WTC11 (cell line): ENCODE results near the gene BCAS3. TPM values are rescaled to one million over a fixed set of nuclear protein-coding genes. Genes with fewer than 3 reads are reported as not detected.

Experiments used
- ATAC-seq: fragments of 200-7000 bp; cut with Tn5 transposase; 2 replicates; pipeline ENCODE4 v1.10.0; 2021; ENCODE audit warnings: mild to moderate bottlenecking, moderate library complexity
- CTCF ChIA-PET: fragments of 300-600 bp; sonication (Branson Sonifier 250); formaldehyde crosslinking; loops from one replicate; lab custom pipeline; 2021; ENCODE audit warnings: antibody characterized with exemption; lab: Charles Lee
- POLR2A ChIA-PET: fragments of 350-600 bp; sonication (Branson Sonifier 250); formaldehyde crosslinking; loops from one replicate; lab custom pipeline; 2021; ENCODE audit warnings: antibody characterized with exemption; lab: Charles Lee
- DNase-seq: peaks from one replicate; pipeline ENCODE4 v3.0.0; 2021; ENCODE audit warnings: low spot score
- H3K27ac Mint-ChIP-seq: 2 replicates; pipeline ENCODE4 v1.8.0; 2021; ENCODE audit warnings: mixed read lengths
- H3K27me3 Mint-ChIP-seq: 2 replicates; pipeline ENCODE4 v1.8.0; 2021; ENCODE audit warnings: low read depth, mild to moderate bottlenecking, moderate library complexity, mixed read lengths
- H3K36me3 Mint-ChIP-seq: 2 replicates; pipeline ENCODE4 v1.8.0; 2021; ENCODE audit warnings: mixed read lengths
- H3K4me1 Mint-ChIP-seq: 2 replicates; pipeline ENCODE4 v1.8.0; 2022; ENCODE audit warnings: mixed read lengths
- H3K4me3 Mint-ChIP-seq: 2 replicates; pipeline ENCODE4 v1.8.0; 2021; ENCODE audit warnings: mild to moderate bottlenecking, moderate library complexity, mixed read lengths
- H3K9me3 Mint-ChIP-seq: 2 replicates; pipeline ENCODE4 v1.8.0; 2021; ENCODE audit warnings: mixed read lengths
- AFF4 ChIP-seq: sonication (generic); formaldehyde crosslinking; IDR thresholded peaks from 2 replicates; pipeline ENCODE4 v1.8.1; 2023; ENCODE audit warnings: mild to moderate bottlenecking, missing genetic modification reagents, borderline replicate concordance
- ATF1 ChIP-seq: sonication (generic); formaldehyde crosslinking; IDR thresholded peaks from 2 replicates; pipeline ENCODE4 v1.8.1; 2023; ENCODE audit warnings: mild to moderate bottlenecking, moderate library complexity, missing genetic modification reagents
- CDX4 ChIP-seq: fragments of 250-450 bp; sonication (Bioruptor Pico); IDR thresholded peaks from 2 replicates; pipeline ENCODE4 v1.9.0; 2021; ENCODE audit warnings: moderate library complexity, mild to moderate bottlenecking, inconsistent platforms, borderline replicate concordance
- CTCF ChIP-seq: fragments of 200-600 bp; IDR thresholded peaks from 2 replicates; pipeline ENCODE4 v1.8.0; 2022; ENCODE audit warnings: antibody characterized with exemption
- E2F4 ChIP-seq: sonication (generic); formaldehyde crosslinking; IDR thresholded peaks from 2 replicates; pipeline ENCODE4 v1.8.1; 2022; ENCODE audit warnings: low read depth, mild to moderate bottlenecking, moderate library complexity, missing genetic modification reagents, borderline replicate concordance
- EMX1 ChIP-seq: fragments of 250-450 bp; sonication (Bioruptor Pico); IDR thresholded peaks from 2 replicates; pipeline ENCODE4 v1.8.0; 2021; ENCODE audit warnings: mild to moderate bottlenecking
- FOXP1 ChIP-seq: sonication (generic); formaldehyde crosslinking; IDR thresholded peaks from 2 replicates; pipeline ENCODE4 v1.8.0; 2022; ENCODE audit warnings: missing genetic modification reagents, mild to moderate bottlenecking, moderate library complexity, borderline replicate concordance
- FOXP4 ChIP-seq: sonication (generic); formaldehyde crosslinking; IDR thresholded peaks from 2 replicates; pipeline ENCODE4 v1.8.0; 2022; ENCODE audit warnings: mild to moderate bottlenecking, missing genetic modification reagents
- GTF2I ChIP-seq: fragments of 250-450 bp; sonication (Bioruptor Pico); conservative IDR thresholded peaks from 2 replicates; pipeline ENCODE4 v1.4.0; 2021; ENCODE audit warnings: mild to moderate bottlenecking
- HMGA2 ChIP-seq: fragments of 250-450 bp; sonication (Bioruptor Pico); IDR thresholded peaks from 2 replicates; pipeline ENCODE4 v1.4.0; 2021; ENCODE audit warnings: mild to moderate bottlenecking, moderate library complexity
- IRF1 ChIP-seq: sonication (generic); formaldehyde crosslinking; IDR thresholded peaks from 2 replicates; pipeline ENCODE4 v1.8.0; 2023; ENCODE audit warnings: missing genetic modification reagents
- MXD4 ChIP-seq: fragments of 250-450 bp; sonication (Bioruptor Pico); IDR thresholded peaks from 2 replicates; pipeline ENCODE4 v1.8.0; 2021; ENCODE audit warnings: mild to moderate bottlenecking, moderate library complexity, borderline replicate concordance
- NFE2L1 ChIP-seq: sonication (generic); formaldehyde crosslinking; IDR thresholded peaks from 2 replicates; pipeline ENCODE4 v1.8.1; 2023; ENCODE audit warnings: missing genetic modification reagents
- PRDM15 ChIP-seq: sonication (generic); formaldehyde crosslinking; IDR thresholded peaks from 2 replicates; pipeline ENCODE4 v1.8.0; 2022; ENCODE audit warnings: missing genetic modification reagents
- SOX15 ChIP-seq: fragments of 250-450 bp; sonication (Bioruptor Pico); IDR thresholded peaks from 2 replicates; pipeline ENCODE4 v1.9.0; 2021; ENCODE audit warnings: mild to moderate bottlenecking
- TCF7 ChIP-seq: sonication (generic); formaldehyde crosslinking; IDR thresholded peaks from 2 replicates; pipeline ENCODE4 v1.8.0; 2022; ENCODE audit warnings: mild to moderate bottlenecking, low read depth, missing genetic modification reagents, moderate library complexity
- USF1 ChIP-seq: sonication (generic); formaldehyde crosslinking; IDR thresholded peaks from 2 replicates; pipeline ENCODE4 v1.8.0; 2022; ENCODE audit warnings: mild to moderate bottlenecking, missing genetic modification reagents
- ZNF396 ChIP-seq: fragments of 250-450 bp; sonication (Bioruptor Pico); IDR thresholded peaks from 2 replicates; pipeline ENCODE4 v1.8.0; 2021; ENCODE audit warnings: mild to moderate bottlenecking, moderate library complexity, borderline replicate concordance
- ZNF416 ChIP-seq: fragments of 250-450 bp; sonication (Bioruptor Pico); IDR thresholded peaks from 2 replicates; pipeline ENCODE4 v1.9.0; 2021; ENCODE audit warnings: mild to moderate bottlenecking, inconsistent platforms
- total RNA-seq: library from RNA; stranded (reverse); gene quantifications from 3 replicates; pipeline ENCODE4 v1.2.3, GENCODE V29; 2021

Gene BCAS3
- total RNA-seq, 1 experiment from 2014 or later, result 15.5 TPM

- CTCF ChIA-PET, result interaction anchor here (0.7 kb wide), 1 partner anchor 26 kb away, joined by 4 read pairs; no protein-coding TSS in a partner anchor
- no peak overlapping the region for H3K27ac Mint-ChIP-seq
- no peak for TF ChIP-seq CTCF
- no peak for TF ChIP-seq USF1 (CRISPR knock-in tag)
- no peak for TF ChIP-seq ZNF396 (CRISPR knock-in tag)
- TF ChIP-seq CDX4 (CRISPR knock-in tag), result no peak
- no peak for TF ChIP-seq E2F4 (CRISPR knock-in tag)
- no peak for TF ChIP-seq NFE2L1 (CRISPR knock-in tag)
- TF ChIP-seq FOXP4 (CRISPR knock-in tag), result no peak
- no peak for TF ChIP-seq AFF4 (CRISPR knock-in tag)
- no peak for TF ChIP-seq IRF1 (CRISPR knock-in tag)
- TF ChIP-seq TCF7, result no peak
- H3K36me3 Mint-ChIP-seq, result no peaks in the 10 kb centered on the region
- H3K27me3 Mint-ChIP-seq, result no peaks in the 10 kb centered on the region; the same call in 1 of the 2 replicates
- DNase-seq (no peak), ATAC-seq (no peak)
- no peak overlapping the region for H3K4me3 Mint-ChIP-seq
- POLR2A ChIA-PET, result interaction anchor here (0.6 kb wide), 1 partner anchor 387 kb away, joined by 3 read pairs; no protein-coding TSS in a partner anchor
- H3K9me3 Mint-ChIP-seq, result no peaks in the 10 kb centered on the region
- H3K4me1 Mint-ChIP-seq, result peaks cover 9% of the 10 kb centered on the region; the same call in 1 of the 2 replicates
Measured at GRCh38 chr17:61385577-61386236, 708.1 kb downstream of the BCAS3 start.

- H3K27me3 Mint-ChIP-seq, result peaks cover 4% of the 10 kb centered on the region
- CTCF ChIA-PET, result interaction anchor here (0.7 kb wide), 1 partner anchor 26 kb away, joined by 4 read pairs; no protein-coding TSS in a partner anchor
- TF ChIP-seq ZNF396 (CRISPR knock-in tag), result no peak
- no peak for TF ChIP-seq HMGA2
- no peak for TF ChIP-seq GTF2I (CRISPR knock-in tag)
- no peak for TF ChIP-seq MXD4
- TF ChIP-seq PRDM15 (CRISPR knock-in tag), result no peak
- no peak for TF ChIP-seq EMX1 (CRISPR knock-in tag)
- TF ChIP-seq ATF1 (CRISPR knock-in tag), result no peak
- TF ChIP-seq FOXP1 (CRISPR knock-in tag), result no peak
- no peak for TF ChIP-seq ZNF416 (CRISPR knock-in tag)
- no peak for TF ChIP-seq SOX15 (CRISPR knock-in tag)
Measured at GRCh38 chr17:61386251-61386650, 708.6 kb downstream of the BCAS3 start.

More at GRCh38 chr17:61386251-61386650, 708.6 kb downstream of the BCAS3 start:
- POLR2A ChIA-PET, result interaction anchor here (0.7 kb wide), 1 partner anchor 70 kb away, joined by 13 read pairs; no protein-coding TSS in a partner anchor
- no peak for DNase-seq
- no peak for ATAC-seq
- no peaks in the 10 kb centered on the region for H3K9me3 Mint-ChIP-seq
- no peak overlapping the region for H3K27ac Mint-ChIP-seq
- no peaks in the 10 kb centered on the region for H3K36me3 Mint-ChIP-seq
- H3K4me3 Mint-ChIP-seq, result no peak overlapping the region
- peaks cover 9% of the 10 kb centered on the region; the same call in 1 of the 2 replicates for H3K4me1 Mint-ChIP-seq
